GM13977 (cell line): Measurements from ENCODE around the gene KYNU.

Experiments used
- DNase-seq: peaks from one replicate; pipeline ENCODE4 v3.0.0; 2012; ENCODE audit warnings: low spot score
- CTCF ChIP-seq: IDR thresholded peaks from 2 replicates; pipeline ENCODE4 v1.5.1; 2012; ENCODE audit warnings: mild to moderate bottlenecking, control low read depth; ENCODE audit not compliant: insufficient read depth; ENCODE audit errors: extremely low read depth, missing control alignments
- in situ Hi-C: fragments of 300-500 bp; cut with MboI; formaldehyde crosslinking; loops from one replicate; pipeline ENCODE4 v1.12.0; 2022; ENCODE audit warnings: low sequenced_read_pairs, low pct_unique_long_range_greater_than_20kb, mixed read lengths, inconsistent platforms; ENCODE audit not compliant: unreplicated experiment

KYNU gene

GRCh38 chr2:142869461-142870106 lies 7.9 kb upstream of the KYNU start:
- no peak for TF ChIP-seq CTCF
- in situ Hi-C loops: no loop called here
- DNase-seq: no peak

GRCh38 chr2:142870526-142870925 lies 6.9 kb upstream of the KYNU start:
- no peak for TF ChIP-seq CTCF

GRCh38 chr2:142871396-142871795 lies 6.1 kb upstream of the KYNU start:
- TF ChIP-seq CTCF: no peak
- in situ Hi-C loops: no loop called here
- DNase-seq: no peak

More at GRCh38 chr2:142870526-142870925, 6.9 kb upstream of the KYNU start:
- DNase-seq: no peak
- in situ Hi-C loops: no loop called here

- in situ Hi-C loops: no loop called here
- no peak for DNase-seq
Measured at GRCh38 chr2:142872882-142873724, 4.4 kb upstream of the KYNU start.

GRCh38 chr2:142873831-142874287 lies 3.6 kb upstream of the KYNU start:
- no peak for TF ChIP-seq CTCF
- in situ Hi-C loops: no loop called here
- DNase-seq: no peak

More at GRCh38 chr2:142872882-142873724, 4.4 kb upstream of the KYNU start:
- TF ChIP-seq CTCF: no peak

GRCh38 chr2:142874293-142874814 lies 3.1 kb upstream of the KYNU start:
- no peak for DNase-seq
- TF ChIP-seq CTCF: no peak
- in situ Hi-C loops: no loop called here
